ENCODE measurements around the gene MAB21L2. TPM values are rescaled to one million over a fixed set of nuclear protein-coding genes. Genes with fewer than 3 reads are reported as not detected.

Gene MAB21L2
- total RNA-seq, 1 donor from 2014 or later, result under 0.01 TPM

DNA sequence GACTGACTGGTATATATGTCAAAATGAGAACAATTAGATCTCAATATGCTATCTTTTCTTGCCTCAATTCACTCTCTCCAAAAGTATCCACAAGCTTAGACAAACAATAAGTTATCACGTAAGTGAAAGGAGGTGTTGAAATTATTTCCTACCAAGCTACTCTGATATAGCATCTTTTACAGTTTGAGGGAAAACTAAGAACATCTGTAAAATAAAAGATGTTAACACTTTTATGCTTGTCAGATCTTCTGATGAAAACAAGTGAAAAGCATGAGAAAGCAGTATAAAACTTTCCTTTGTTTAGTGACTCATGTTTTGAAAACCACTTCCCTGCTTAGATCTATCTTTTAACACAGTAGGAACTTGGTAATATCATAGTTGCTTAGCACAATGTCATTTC lies 8.4 kb upstream of the MAB21L2 start:
- FAIRE-seq, result no peak

DNA sequence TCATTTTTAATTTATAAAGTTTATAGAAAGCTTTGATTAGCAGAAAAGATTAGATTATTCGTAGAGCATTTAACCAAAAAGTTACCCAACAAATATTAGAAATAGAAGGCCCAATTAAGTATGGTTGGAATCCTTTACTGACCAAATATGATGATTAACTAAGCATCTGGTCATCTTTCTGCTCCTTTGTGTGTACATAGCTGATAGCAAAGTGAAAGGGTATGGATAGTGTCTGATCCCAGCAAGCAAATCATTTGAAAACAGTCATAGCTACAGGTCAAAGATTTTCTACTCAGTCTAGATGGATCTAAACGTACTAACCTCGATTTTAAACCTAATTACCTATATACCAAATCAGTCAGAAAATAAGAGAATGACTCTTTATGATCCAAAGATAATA lies 7.3 kb upstream of the MAB21L2 start:
- FAIRE-seq, result no peak
- no peak for DNase-seq (ENCODE audit: low spot score in 2 of 2)

More for the DNA sequence above, 8.4 kb upstream of the MAB21L2 start:
- DNase-seq (ENCODE audit: low spot score in 2 of 2), result no peak

- FAIRE-seq (no peak), DNase-seq (ENCODE audit: low spot score in 2 of 2) (no peak)
These were observed 4.2 kb upstream of the MAB21L2 start for GRCh38 chr4:150577796-150578195.

GRCh38 chr4:150578745-150579501 lies 3.0 kb upstream of the MAB21L2 start:
- no peak for DNase-seq (ENCODE audit: low spot score in 2 of 2)
- no peak for FAIRE-seq

- DNase-seq (ENCODE audit: low spot score in 2 of 2) (no peak), FAIRE-seq (no peak)
These were observed 2.3 kb upstream of the MAB21L2 start for GRCh38 chr4:150579551-150580234.

DNA sequence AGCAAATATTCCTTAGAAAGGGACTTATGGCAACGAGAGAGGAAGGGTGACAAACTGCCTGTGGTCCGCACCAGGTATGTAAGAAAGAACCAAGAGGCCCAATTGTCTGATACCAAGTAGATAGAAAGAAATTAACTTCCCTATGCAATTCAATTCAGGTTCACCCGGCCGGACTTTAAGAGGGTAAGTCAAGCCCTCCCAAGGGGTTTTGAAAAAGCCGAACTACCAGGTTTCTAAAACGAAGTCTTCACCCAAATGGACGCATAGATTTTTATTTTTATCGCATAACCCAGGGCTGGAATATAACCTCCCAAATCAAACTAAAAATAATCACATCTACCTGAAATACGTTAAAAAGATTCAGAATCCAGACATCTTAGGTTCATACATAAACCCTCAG lies 1.6 kb upstream of the MAB21L2 start:
- no peak for FAIRE-seq
- no peak for DNase-seq (ENCODE audit: low spot score in 2 of 2)

DNA sequence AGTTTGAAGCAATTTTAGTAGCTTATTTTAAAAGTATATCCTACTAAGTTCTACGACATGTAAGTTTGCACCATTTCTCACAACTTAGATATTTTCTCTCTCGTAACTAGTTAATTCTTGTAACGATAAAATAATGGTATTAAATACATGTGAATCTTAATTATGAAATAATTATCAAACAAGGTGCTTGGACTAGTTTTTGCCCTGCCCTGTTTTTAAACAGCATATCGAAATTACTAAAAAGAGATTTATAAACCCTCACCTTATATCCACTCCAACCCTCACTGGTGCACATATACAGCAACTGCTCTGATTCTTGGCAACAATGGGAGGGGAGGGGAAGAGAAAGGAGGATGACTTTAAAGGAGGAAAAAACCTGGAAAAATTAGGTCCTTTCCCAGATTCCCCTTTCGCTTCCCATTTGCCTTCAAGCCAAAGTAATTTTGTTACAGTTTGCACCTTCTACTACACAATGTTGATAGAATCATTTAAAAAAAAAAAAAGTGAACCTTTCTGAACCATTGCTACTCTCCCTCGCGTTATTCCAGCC lies 820 bp upstream of the MAB21L2 start:
- FAIRE-seq, result no peak

GRCh38 chr4:150581641-150582051 lies 305 bp upstream of the MAB21L2 start:
- no peak for DNase-seq (ENCODE audit: low spot score in 2 of 2)
- no peak for FAIRE-seq

More for the DNA sequence above, 820 bp upstream of the MAB21L2 start:
- no peak for DNase-seq (ENCODE audit: low spot score in 2 of 2)

GRCh38 chr4:150582873-150583286 lies 929 bp downstream of the MAB21L2 start:
- DNase-seq (ENCODE audit: low spot score in 2 of 2) (no peak), FAIRE-seq (no peak)

DNA sequence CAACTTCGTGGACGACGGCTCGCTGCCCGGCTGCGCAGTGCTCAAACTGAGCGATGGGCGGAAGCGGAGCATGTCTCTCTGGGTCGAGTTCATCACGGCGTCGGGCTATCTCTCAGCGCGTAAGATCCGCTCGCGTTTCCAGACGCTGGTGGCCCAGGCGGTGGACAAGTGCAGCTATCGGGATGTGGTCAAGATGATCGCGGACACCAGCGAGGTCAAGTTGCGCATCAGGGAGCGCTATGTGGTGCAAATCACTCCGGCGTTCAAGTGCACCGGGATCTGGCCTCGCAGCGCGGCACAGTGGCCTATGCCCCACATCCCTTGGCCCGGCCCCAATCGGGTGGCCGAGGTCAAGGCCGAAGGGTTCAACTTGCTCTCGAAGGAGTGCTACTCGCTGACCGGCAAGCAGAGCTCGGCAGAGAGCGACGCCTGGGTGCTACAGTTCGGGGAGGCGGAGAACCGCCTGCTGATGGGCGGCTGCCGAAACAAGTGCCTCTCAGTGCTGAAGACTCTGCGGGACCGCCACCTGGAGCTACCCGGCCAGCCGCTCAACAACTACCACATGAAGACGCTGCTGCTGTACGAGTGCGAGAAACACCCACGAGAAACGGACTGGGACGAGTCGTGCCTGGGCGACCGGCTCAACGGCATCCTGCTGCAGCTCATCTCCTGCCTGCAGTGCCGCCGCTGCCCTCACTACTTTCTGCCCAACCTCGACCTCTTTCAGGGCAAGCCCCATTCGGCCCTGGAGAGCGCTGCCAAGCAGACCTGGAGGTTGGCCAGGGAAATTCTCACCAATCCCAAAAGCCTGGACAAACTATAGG lies 1.5 kb downstream of the MAB21L2 start:
- FAIRE-seq (no peak), DNase-seq (ENCODE audit: low spot score in 2 of 2) (no peak)

- no peak for FAIRE-seq
These were observed 2.4 kb downstream of the MAB21L2 start for GRCh38 chr4:150584111-150584915.

GRCh38 chr4:150585611-150586010 lies 3.7 kb downstream of the MAB21L2 start:
- FAIRE-seq, result no peak

More at GRCh38 chr4:150584111-150584915, 2.4 kb downstream of the MAB21L2 start:
- no peak for DNase-seq (ENCODE audit: low spot score in 2 of 2)

DNA sequence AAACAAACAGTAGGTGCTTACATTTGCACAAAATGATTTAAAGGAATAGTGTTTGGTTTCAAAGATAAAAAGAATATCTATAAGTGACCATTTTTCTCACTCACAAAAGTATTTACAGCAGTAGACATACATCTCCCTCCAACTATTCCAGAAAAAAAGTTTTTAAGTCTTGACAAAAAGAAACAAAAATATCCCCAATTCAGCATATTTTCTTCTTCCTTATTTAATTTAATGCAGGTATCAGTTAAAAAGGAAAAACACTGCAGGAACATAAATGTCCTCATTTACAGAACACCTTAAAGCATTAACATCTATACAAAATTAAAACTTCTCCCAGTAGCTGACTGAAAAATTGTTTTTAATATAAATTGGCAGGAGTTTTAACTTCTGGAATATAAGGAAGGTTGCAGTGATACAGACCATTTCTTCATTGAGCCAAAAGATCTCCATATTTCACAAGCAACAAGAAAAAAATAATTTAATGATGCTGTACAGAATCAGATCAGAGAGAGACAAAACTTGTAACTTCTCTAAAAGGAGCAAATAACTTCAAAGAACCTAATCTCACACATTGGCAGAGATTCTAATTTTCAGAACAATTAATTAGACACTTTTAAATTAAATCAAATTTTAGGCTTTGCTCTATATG lies 4.3 kb downstream of the MAB21L2 start:
- DNase-seq (ENCODE audit: low spot score in 2 of 2) (no peak), FAIRE-seq (no peak)

More at GRCh38 chr4:150585611-150586010, 3.7 kb downstream of the MAB21L2 start:
- DNase-seq (ENCODE audit: low spot score in 2 of 2), result no peak

GRCh38 chr4:150588316-150588715 lies 6.4 kb downstream of the MAB21L2 start:
- FAIRE-seq (no peak), DNase-seq (ENCODE audit: low spot score in 2 of 2) (no peak)

DNA sequence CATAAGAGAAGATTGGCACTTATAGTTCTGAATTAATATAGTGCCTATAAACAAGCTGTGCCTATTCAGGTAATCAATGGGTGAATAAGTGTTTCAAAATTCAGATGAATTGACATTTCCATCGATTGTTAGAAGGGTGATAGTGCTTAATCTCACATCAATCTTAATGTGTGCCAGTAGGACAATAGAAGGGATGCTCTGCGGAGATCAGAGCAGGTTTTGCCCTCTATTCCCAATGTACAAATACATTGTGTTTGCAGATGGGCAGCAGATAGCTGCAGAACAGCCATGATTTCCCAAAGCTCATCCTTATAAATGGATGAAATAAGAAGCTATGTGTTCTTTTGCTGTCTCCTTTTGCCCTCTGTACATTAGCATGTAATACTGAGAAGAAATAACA lies 7.2 kb downstream of the MAB21L2 start:
- FAIRE-seq (no peak), DNase-seq (ENCODE audit: low spot score in 2 of 2) (no peak)

GRCh38 chr4:150590631-150591030 lies 8.7 kb downstream of the MAB21L2 start:
- FAIRE-seq (no peak), DNase-seq (ENCODE audit: low spot score in 2 of 2) (no peak)

DNA sequence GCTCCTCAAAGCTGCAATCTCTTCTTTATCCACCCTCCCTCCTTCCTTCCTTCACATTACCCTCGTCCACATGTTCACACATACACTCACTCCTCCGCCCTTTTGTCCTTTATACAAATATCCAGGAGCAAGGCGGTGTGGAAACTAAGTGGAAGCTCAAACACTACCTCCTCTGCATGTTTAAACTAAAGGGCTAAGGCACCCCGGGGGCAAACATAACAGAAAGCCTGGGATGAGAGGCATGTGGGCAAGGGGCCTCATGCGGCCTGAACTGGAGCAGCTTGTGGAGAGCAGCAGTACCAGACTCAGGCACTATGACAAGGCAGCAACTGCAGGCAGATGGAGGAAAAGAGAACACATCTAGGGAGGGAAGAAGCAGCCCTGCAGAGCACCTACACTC lies 9.5 kb downstream of the MAB21L2 start:
- DNase-seq (ENCODE audit: low spot score in 2 of 2) (no peak), FAIRE-seq (no peak)

DNA sequence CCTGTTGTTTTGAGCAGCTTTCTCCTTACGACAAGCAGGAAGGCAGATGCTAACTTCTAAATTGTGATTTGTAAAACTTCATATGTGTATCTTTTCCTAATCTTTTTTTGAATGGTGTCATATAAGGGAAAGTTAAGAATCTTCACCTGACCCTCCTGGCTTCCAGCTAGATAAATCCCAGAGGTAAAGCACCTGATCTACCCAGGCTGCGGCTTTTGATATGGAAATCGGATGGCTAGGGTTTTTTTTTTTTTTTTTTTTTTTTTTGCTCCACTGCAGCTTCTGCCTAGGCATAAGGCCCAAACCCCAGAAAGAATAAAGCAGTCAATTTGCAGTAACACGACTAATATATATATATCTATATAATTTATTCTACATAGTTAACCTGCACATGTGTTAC lies 10.0 kb downstream of the MAB21L2 start:
- no peak for DNase-seq (ENCODE audit: low spot score in 2 of 2)
- no peak for FAIRE-seq

DNA sequence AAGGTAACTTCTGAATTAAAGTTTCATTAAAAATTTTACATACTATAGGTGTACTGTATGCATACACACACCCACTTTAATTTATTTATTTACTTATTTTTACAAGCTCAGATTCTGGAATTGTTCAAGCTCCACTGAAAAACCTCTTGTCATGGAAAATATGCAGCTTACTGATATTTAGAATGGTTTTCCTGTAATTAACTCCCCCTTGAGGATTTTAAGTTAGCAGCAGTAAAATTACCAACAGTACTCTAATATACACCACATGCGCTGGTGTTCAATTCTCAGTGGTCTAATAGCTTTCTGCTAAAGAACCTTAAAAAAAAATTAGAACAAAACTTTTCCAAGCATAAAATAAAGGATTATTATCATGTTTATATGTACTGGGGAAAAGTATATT lies 12.0 kb downstream of the MAB21L2 start:
- FAIRE-seq (no peak), DNase-seq (ENCODE audit: low spot score in 2 of 2) (no peak)
